WTC11 (cell line): ENCODE results near the gene MROH9.

Experiments used
- ATF3 ChIP-seq: sonication (generic); formaldehyde crosslinking; conservative IDR thresholded peaks from 2 replicates; pipeline ENCODE4 v1.8.1; 2022; ENCODE audit warnings: mild to moderate bottlenecking, missing genetic modification reagents
- CREB1 ChIP-seq: sonication (generic); formaldehyde crosslinking; IDR thresholded peaks from 2 replicates; pipeline ENCODE4 v1.8.0; 2023; ENCODE audit warnings: mild to moderate bottlenecking, missing genetic modification reagents
- CTCF ChIP-seq: fragments of 200-600 bp; IDR thresholded peaks from 2 replicates; pipeline ENCODE4 v1.8.0; 2022; ENCODE audit warnings: antibody characterized with exemption
- ELF4 ChIP-seq: sonication (generic); formaldehyde crosslinking; IDR thresholded peaks from 2 replicates; pipeline ENCODE4 v1.8.1; 2022; ENCODE audit warnings: low read depth, mild to moderate bottlenecking, moderate library complexity, missing genetic modification reagents
- ESRRA ChIP-seq: sonication (generic); formaldehyde crosslinking; IDR thresholded peaks from 2 replicates; pipeline ENCODE4 v1.8.1; 2022; ENCODE audit warnings: mild to moderate bottlenecking, missing genetic modification reagents, borderline replicate concordance
- HMGXB4 ChIP-seq: sonication (generic); formaldehyde crosslinking; IDR thresholded peaks from 2 replicates; pipeline ENCODE4 v1.8.1; 2023; ENCODE audit warnings: mild to moderate bottlenecking, moderate library complexity, missing genetic modification reagents
- IRF2 ChIP-seq: sonication (generic); formaldehyde crosslinking; IDR thresholded peaks from 2 replicates; pipeline ENCODE4 v1.8.0; 2022; ENCODE audit warnings: low read depth, missing genetic modification reagents, borderline replicate concordance
- MAX ChIP-seq: sonication (generic); formaldehyde crosslinking; IDR thresholded peaks from 2 replicates; pipeline ENCODE4 v1.8.0; 2022; ENCODE audit warnings: mild to moderate bottlenecking, missing genetic modification reagents
- PRDM15 ChIP-seq: sonication (generic); formaldehyde crosslinking; IDR thresholded peaks from 2 replicates; pipeline ENCODE4 v1.8.0; 2022; ENCODE audit warnings: missing genetic modification reagents
- PREB ChIP-seq: sonication (generic); formaldehyde crosslinking; IDR thresholded peaks from 2 replicates; pipeline ENCODE4 v1.8.1; 2022; ENCODE audit warnings: mild to moderate bottlenecking, missing genetic modification reagents, moderate library complexity, borderline replicate concordance
- RELA ChIP-seq: sonication (generic); formaldehyde crosslinking; IDR thresholded peaks from 2 replicates; pipeline ENCODE4 v1.8.1; 2022; ENCODE audit warnings: missing genetic modification reagents, mild to moderate bottlenecking, borderline replicate concordance
- SMAD3 ChIP-seq: sonication (generic); formaldehyde crosslinking; IDR thresholded peaks from 2 replicates; pipeline ENCODE4 v1.8.0; 2022; ENCODE audit warnings: missing genetic modification reagents, mild to moderate bottlenecking, borderline replicate concordance
- SOX15 ChIP-seq: fragments of 250-450 bp; sonication (Bioruptor Pico); IDR thresholded peaks from 2 replicates; pipeline ENCODE4 v1.9.0; 2021; ENCODE audit warnings: mild to moderate bottlenecking
- TEAD1 ChIP-seq: sonication (generic); formaldehyde crosslinking; IDR thresholded peaks from 2 replicates; pipeline ENCODE4 v1.8.0; 2022; ENCODE audit warnings: mild to moderate bottlenecking, missing genetic modification reagents

- TF ChIP-seq PRDM15 (CRISPR knock-in tag) (no peak), TEAD1 (no peak), IRF2 (CRISPR knock-in tag) (no peak), CTCF (no peak), ESRRA (CRISPR knock-in tag) (no peak), CREB1 (no peak), PREB (no peak), ELF4 (CRISPR knock-in tag) (no peak), RELA (CRISPR knock-in tag) (no peak), SOX15 (CRISPR knock-in tag) (no peak), ATF3 (CRISPR knock-in tag) (no peak), MAX (CRISPR knock-in tag) (no peak), SMAD3 (no peak), HMGXB4 (no peak)
Measured at GRCh38 chr1:171109966-171110365, 174.6 kb downstream of the MROH9 start.
